Measurements from ENCODE around the gene RSU1. TPM values are rescaled to one million over a fixed set of nuclear protein-coding genes. Genes with fewer than 3 reads are reported as not detected.

The RSU1 gene
- total and polyA plus RNA-seq, 2 of the 13 experiments (the other 11 are each of a cell fraction or from before 2014, with no cell fraction given) = 32.3 to 35.1 TPM

DNA sequence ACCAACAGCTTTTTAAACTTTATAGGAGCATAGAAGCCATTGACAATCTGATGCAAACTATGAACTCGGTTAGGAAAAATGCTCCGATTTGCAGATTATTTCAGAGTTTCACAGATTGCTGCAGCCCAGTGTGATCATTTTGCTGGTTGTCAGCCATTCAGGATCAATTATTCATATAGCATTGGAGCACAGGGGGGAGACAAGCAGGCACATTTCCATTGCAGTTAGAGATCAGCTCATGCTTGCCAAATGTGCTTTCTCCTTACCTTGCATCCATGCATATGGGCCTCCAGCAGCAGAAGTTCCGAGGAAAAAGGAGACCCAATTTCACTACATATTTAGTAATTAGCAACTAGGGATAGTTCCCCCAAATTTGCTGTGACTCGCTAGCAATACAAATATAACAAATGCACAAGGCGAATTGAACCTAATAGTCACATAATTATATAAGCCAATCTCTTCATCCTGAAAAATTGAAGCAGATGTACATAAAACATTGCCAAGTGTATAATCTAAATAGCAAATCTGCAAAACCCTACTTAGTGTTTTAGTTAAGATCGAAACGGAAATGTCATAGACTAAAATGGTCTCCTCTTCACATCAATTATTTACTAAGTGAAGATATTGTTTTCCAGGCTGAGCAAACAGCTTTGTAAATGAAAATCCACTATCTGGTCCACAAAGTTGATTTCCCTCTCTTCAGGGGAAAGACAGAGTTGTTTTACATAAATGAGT is 49.5 kb upstream of the RSU1 start (continued):
- TF ChIP-seq, protein P1, sequence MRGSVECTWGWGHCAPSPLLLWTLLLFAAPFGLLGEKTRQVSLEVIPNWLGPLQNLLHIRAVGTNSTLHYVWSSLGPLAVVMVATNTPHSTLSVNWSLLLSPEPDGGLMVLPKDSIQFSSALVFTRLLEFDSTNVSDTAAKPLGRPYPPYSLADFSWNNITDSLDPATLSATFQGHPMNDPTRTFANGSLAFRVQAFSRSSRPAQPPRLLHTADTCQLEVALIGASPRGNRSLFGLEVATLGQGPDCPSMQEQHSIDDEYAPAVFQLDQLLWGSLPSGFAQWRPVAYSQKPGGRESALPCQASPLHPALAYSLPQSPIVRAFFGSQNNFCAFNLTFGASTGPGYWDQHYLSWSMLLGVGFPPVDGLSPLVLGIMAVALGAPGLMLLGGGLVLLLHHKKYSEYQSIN (CRISPR knock-in tag; IDR thresholded peaks at IDR 0.05; ENCODE audit: borderline replicate concordance) = no peak
- TF ChIP-seq CEBPG (CRISPR knock-in tag; IDR thresholded peaks at IDR 0.05) = no peak
- no peak for TF ChIP-seq TEAD3 (CRISPR knock-in tag; optimal IDR thresholded peaks at IDR 0.05; ENCODE audit: borderline replicate concordance)
- no peak for TF ChIP-seq ZFP36 (IDR thresholded peaks at IDR 0.05; ENCODE audit: borderline replicate concordance, low read depth, low read length, partially characterized antibody)
- TF ChIP-seq HOXA3 (CRISPR knock-in tag; IDR thresholded peaks at IDR 0.05) = no peak
- no peak for TF ChIP-seq ZNF101 (CRISPR knock-in tag; IDR thresholded peaks at IDR 0.05; ENCODE audit: borderline replicate concordance, low read depth)
- no peak for TF ChIP-seq CENPT (CRISPR knock-in tag; IDR thresholded peaks at IDR 0.05; ENCODE audit: low read depth)
- TF ChIP-seq ZNF484 (CRISPR knock-in tag; IDR thresholded peaks at IDR 0.05; ENCODE audit: borderline replicate concordance, low read depth) = no peak
- TF ChIP-seq NR2F1 (CRISPR knock-in tag; IDR thresholded peaks at IDR 0.05) = no peak
- TF ChIP-seq IKZF5 (CRISPR knock-in tag; IDR thresholded peaks at IDR 0.05) = no peak

GRCh38 chr10:16865766-16866165 is 48.5 kb upstream of the RSU1 start:
- Histone ChIP-seq H3K4me1 (ENCODE audit: insufficient read depth, low read length) (no peaks in the 10 kb centered on the region), H3K9ac (ENCODE audit: insufficient read depth, low read depth, low read length) (no peak overlapping the region), H3K4me2 (ENCODE audit: low read depth, low read length) (no peak overlapping the region), H4K20me1 (ENCODE audit: insufficient read depth, low read length) (no peaks in the 10 kb centered on the region), H2AFZ (ENCODE audit: low read length) (no peak overlapping the region), H3K79me2 (ENCODE audit: insufficient read depth, low read length) (no peaks in the 10 kb centered on the region), H3K9me3 (ENCODE audit: low read length) (no peaks in the 10 kb centered on the region), H3K4me3 (replicated peaks in 1 of 3; ENCODE audit: insufficient read depth in 1 of 3, low read depth in 2 of 3, low read length in 3 of 3) (no peak overlapping the region), H3K27ac (ENCODE audit: extremely low read length, insufficient read depth, low read length) (no peak overlapping the region), H3K27me3 (ENCODE audit: control insufficient read depth in 1 of 2, insufficient read depth in 2 of 2, low read length in 2 of 2) (no peaks in the 10 kb centered on the region), H3K36me3 (replicated peaks in 1 of 2; ENCODE audit: control insufficient read depth in 1 of 2, insufficient read depth in 2 of 2, low read length in 2 of 2) (no peaks in the 10 kb centered on the region)
- TF ChIP-seq FOXK1 (CRISPR knock-in tag; IDR thresholded peaks at IDR 0.05; ENCODE audit: borderline replicate concordance, low read depth) (no peak), KLF16 (CRISPR knock-in tag; IDR thresholded peaks at IDR 0.05) (no peak)
- TF ChIP-seq, protein P2, sequence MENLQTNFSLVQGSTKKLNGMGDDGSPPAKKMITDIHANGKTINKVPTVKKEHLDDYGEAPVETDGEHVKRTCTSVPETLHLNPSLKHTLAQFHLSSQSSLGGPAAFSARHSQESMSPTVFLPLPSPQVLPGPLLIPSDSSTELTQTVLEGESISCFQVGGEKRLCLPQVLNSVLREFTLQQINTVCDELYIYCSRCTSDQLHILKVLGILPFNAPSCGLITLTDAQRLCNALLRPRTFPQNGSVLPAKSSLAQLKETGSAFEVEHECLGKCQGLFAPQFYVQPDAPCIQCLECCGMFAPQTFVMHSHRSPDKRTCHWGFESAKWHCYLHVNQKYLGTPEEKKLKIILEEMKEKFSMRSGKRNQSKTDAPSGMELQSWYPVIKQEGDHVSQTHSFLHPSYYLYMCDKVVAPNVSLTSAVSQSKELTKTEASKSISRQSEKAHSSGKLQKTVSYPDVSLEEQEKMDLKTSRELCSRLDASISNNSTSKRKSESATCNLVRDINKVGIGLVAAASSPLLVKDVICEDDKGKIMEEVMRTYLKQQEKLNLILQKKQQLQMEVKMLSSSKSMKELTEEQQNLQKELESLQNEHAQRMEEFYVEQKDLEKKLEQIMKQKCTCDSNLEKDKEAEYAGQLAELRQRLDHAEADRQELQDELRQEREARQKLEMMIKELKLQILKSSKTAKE (CRISPR knock-in tag; IDR thresholded peaks at IDR 0.05; ENCODE audit: borderline replicate concordance) = no peak
- in situ Hi-C loops (cut with HindIII; ENCODE audit: extremely low pct_ligation_motif_present, low pct_unique_long_range_greater_than_20kb) (no loop called here), intact Hi-C loops (cut with micrococcal nuclease; ENCODE audit: unreplicated experiment) (no loop called here)
- ATAC-seq = no peak
- FAIRE-seq = no peak
- no peak for DNase-seq (ENCODE audit: low spot score)
- CTCF ChIA-PET (ENCODE audit: low intra/inter-chr PET ratio, low total read pairs) = no interaction called here
- WGBS (ENCODE audit: low lambda C conversion rate) = 80% methylated on average over 7 of the region's 7 CpGs
- POLR2A ChIA-PET = no interaction called here
- BruUV-seq (replicated peaks) = no TSS peak

Data from HepG2 (cell line).